NCI-H345 treated with DMSO at 0.1 percent for 48 hours (cell line): ENCODE data around the gene LMO7.
"Not testable (repeated sequence)": the region's sequence is repeated elsewhere in the genome, so short reads cannot be mapped to it uniquely, and the experiment has no call there.

Experiments used
- DNase-seq: peaks from one replicate; lab custom pipeline; 2025; ENCODE audit not compliant: unreplicated experiment; lab: John Stamatoyannopoulos, UW

Gene LMO7

GRCh38 chr13:75695908-75696307, 59.8 kb downstream of the LMO7 start:
- peak; percentile 11 for DNase-seq

GRCh38 chr13:75699062-75699461, 62.9 kb downstream of the LMO7 start:
- no peak for DNase-seq

- DNase-seq: not testable (repeated sequence)
Measured at GRCh38 chr13:75699717-75700116, 63.6 kb downstream of the LMO7 start.

GRCh38 chr13:75700552-75700951, 64.4 kb downstream of the LMO7 start:
- DNase-seq: no peak

GRCh38 chr13:75702476-75702875, 66.3 kb downstream of the LMO7 start:
- no peak for DNase-seq

GRCh38 chr13:75703769-75704168, 67.6 kb downstream of the LMO7 start:
- DNase-seq: no peak

- DNase-seq: no peak
Measured at GRCh38 chr13:75704194-75704926, 68.2 kb downstream of the LMO7 start.

GRCh38 chr13:75704927-75705288, 68.8 kb downstream of the LMO7 start:
- no peak for DNase-seq

GRCh38 chr13:75705395-75705794, 69.3 kb downstream of the LMO7 start:
- DNase-seq: no peak

- no peak for DNase-seq
Measured at GRCh38 chr13:75705908-75706307, 69.8 kb downstream of the LMO7 start.

GRCh38 chr13:75713852-75714251, 77.7 kb downstream of the LMO7 start:
- no peak for DNase-seq

GRCh38 chr13:75715601-75716523, 79.7 kb downstream of the LMO7 start:
- no peak for DNase-seq

GRCh38 chr13:75717525-75717924, 81.4 kb downstream of the LMO7 start:
- DNase-seq: no peak

- no peak for DNase-seq
Measured at GRCh38 chr13:75721307-75721706, 85.2 kb downstream of the LMO7 start.

- no peak for DNase-seq
Measured at GRCh38 chr13:75723901-75724300, 87.8 kb downstream of the LMO7 start.

GRCh38 chr13:75724752-75725517, 88.8 kb downstream of the LMO7 start:
- DNase-seq: no peak

GRCh38 chr13:75725736-75726135, 89.6 kb downstream of the LMO7 start:
- DNase-seq: no peak

- DNase-seq: no peak
Measured at GRCh38 chr13:75726306-75726705, 90.2 kb downstream of the LMO7 start.

- not testable (repeated sequence) for DNase-seq
Measured at GRCh38 chr13:75733113-75733512, 97.0 kb downstream of the LMO7 start.

GRCh38 chr13:75736173-75736572, 100.0 kb downstream of the LMO7 start:
- no peak for DNase-seq

GRCh38 chr13:75738841-75739240, 102.7 kb downstream of the LMO7 start:
- no peak for DNase-seq
